Measurements from ENCODE around the gene ZSCAN31. TPM values are rescaled to one million over a fixed set of nuclear protein-coding genes. Genes with fewer than 3 reads are reported as not detected.

Gene ZSCAN31
- total and polyA plus RNA-seq, 2 donors (not counting 3 experiments of a cell fraction or from before 2014, with no cell fraction given), result 12.9 to 23.0 TPM

GRCh38 chr6:28315628-28316027 lies 20.3 kb downstream of the ZSCAN31 start:
- dilution Hi-C loops (cut with MboI; ENCODE audit: extremely low pct_ligation_motif_present, low sequenced_read_pairs) (no loop called here), intact Hi-C loops (cut with micrococcal nuclease) (no loop called here)
- no TSS peak for BruUV-seq (replicated peaks)
- no peak for DNase-seq (ENCODE audit: low read depth, low spot score)
- Histone ChIP-seq H2AFZ (ENCODE audit: low read depth, low read length) (no peak overlapping the region), H3K27ac (ENCODE audit: insufficient read depth, low read depth, low read length) (no peak overlapping the region), H3K9me1 (replicated peaks; ENCODE audit: control insufficient read depth, extremely low read depth, insufficient read depth, low read length) (no peaks in the 10 kb centered on the region), H3K4me2 (ENCODE audit: insufficient read depth, low read length) (no peak overlapping the region), H3K79me2 (ENCODE audit: control insufficient read depth, insufficient read depth, low read length) (no peaks in the 10 kb centered on the region), H3K9ac (replicated peaks; ENCODE audit: extremely low read depth, insufficient read depth, low read length) (no peak overlapping the region), H3K4me3 (replicated peaks in 1 of 3; ENCODE audit: insufficient read depth in 1 of 3, low read depth in 1 of 3, low read length in 3 of 3) (no peak overlapping the region), H3K27me3 (ENCODE audit: control insufficient read depth in 2 of 2, insufficient read depth in 2 of 2, low read length in 2 of 2) (no peaks in the 10 kb centered on the region), H3K9me3 (replicated peaks; ENCODE audit: control insufficient read depth, insufficient read depth, low read length) (no peaks in the 10 kb centered on the region), H3K4me1 (ENCODE audit: control insufficient read depth, extremely low read depth, insufficient read depth, low read length) (no peaks in the 10 kb centered on the region), H4K20me1 (replicated peaks; ENCODE audit: control insufficient read depth, extremely low read depth, insufficient read depth, low read length) (peaks cover 2% of the 10 kb centered on the region), H3K36me3 (ENCODE audit: control insufficient read depth in 2 of 2, extremely low read depth in 1 of 2, insufficient read depth in 2 of 2, low read length in 2 of 2) (no peaks in the 10 kb centered on the region)
- no peak for FAIRE-seq
- ChIA-PET CTCF (no interaction called here), POLR2A (no interaction called here)
- TF ChIP-seq MAX (IDR thresholded peaks at IDR 0.05; ENCODE audit: insufficient read depth, insufficient read length) (no peak), POLR2A (IDR thresholded peaks at IDR 0.05; ENCODE audit: low read depth, low read length) (no peak), JUN (IDR thresholded peaks at IDR 0.05; ENCODE audit: borderline replicate concordance, insufficient read depth, insufficient read length, low read depth) (no peak), FOS (IDR thresholded peaks at IDR 0.05; ENCODE audit: borderline replicate concordance, insufficient read depth, low read length) (no peak), EZH2 (IDR thresholded peaks at IDR 0.05; ENCODE audit: borderline replicate concordance, low read depth, low read length, severe bottlenecking) (no peak)

- Histone ChIP-seq H3K4me3 (replicated peaks in 1 of 3; ENCODE audit: insufficient read depth in 1 of 3, low read depth in 1 of 3, low read length in 3 of 3) (no peak overlapping the region), H3K36me3 (ENCODE audit: control insufficient read depth in 2 of 2, extremely low read depth in 1 of 2, insufficient read depth in 2 of 2, low read length in 2 of 2) (no peaks in the 10 kb centered on the region), H3K27me3 (ENCODE audit: control insufficient read depth in 2 of 2, insufficient read depth in 2 of 2, low read length in 2 of 2) (no peaks in the 10 kb centered on the region), H3K27ac (ENCODE audit: insufficient read depth, low read depth, low read length) (no peak overlapping the region), H3K9me1 (replicated peaks; ENCODE audit: control insufficient read depth, extremely low read depth, insufficient read depth, low read length) (no peaks in the 10 kb centered on the region), H3K79me2 (ENCODE audit: control insufficient read depth, insufficient read depth, low read length) (no peaks in the 10 kb centered on the region), H2AFZ (ENCODE audit: low read depth, low read length) (no peak overlapping the region), H3K4me2 (ENCODE audit: insufficient read depth, low read length) (no peak overlapping the region), H3K9me3 (replicated peaks; ENCODE audit: control insufficient read depth, insufficient read depth, low read length) (no peaks in the 10 kb centered on the region), H3K9ac (replicated peaks; ENCODE audit: extremely low read depth, insufficient read depth, low read length) (no peak overlapping the region), H4K20me1 (replicated peaks; ENCODE audit: control insufficient read depth, extremely low read depth, insufficient read depth, low read length) (peaks cover 2% of the 10 kb centered on the region), H3K4me1 (ENCODE audit: control insufficient read depth, extremely low read depth, insufficient read depth, low read length) (no peaks in the 10 kb centered on the region)
- no TSS peak for BruUV-seq (replicated peaks)
- dilution Hi-C loops (cut with MboI; ENCODE audit: extremely low pct_ligation_motif_present, low sequenced_read_pairs), result no loop called here
- ChIA-PET CTCF (interaction anchor here (0.9 kb wide), 1 partner anchor 43 kb away, joined by 3 read pairs; no protein-coding TSS in a partner anchor), POLR2A (no interaction called here)
- intact Hi-C loops (cut with micrococcal nuclease), result no loop called here
- DNase-seq (ENCODE audit: low read depth, low spot score) (no peak), FAIRE-seq (no peak)
- no peak for TF ChIP-seq GATA2 (IDR thresholded peaks at IDR 0.05; ENCODE audit: insufficient read depth, insufficient read length, low read depth, low read length)
- no peak for TF ChIP-seq POLR2AphosphoS5 (IDR thresholded peaks at IDR 0.05; ENCODE audit: insufficient read depth, low read depth, low read length)
Observed at GRCh38 chr6:28312939-28313338, 23.0 kb downstream of the ZSCAN31 start.
